Kidney (tissue), 14 donors: Measurements from ENCODE around the gene RNF121. TPM values are rescaled to one million over a fixed set of nuclear protein-coding genes. Genes with fewer than 3 reads are reported as not detected.

Experiments used
- DNase-seq, 5 donors: peaks; one replicate each; pipeline ENCODE4 v3.0.0-alpha.2; 2013 to 2020
- FAIRE-seq: peaks from 2 replicates; lab custom pipeline; 2012; peaks lifted over from hg19 to GRCh38; lab: Jason Lieb, UNC
- H3K27ac ChIP-seq, 2 donors: one replicate each; pipeline ENCODE4 v1.7.0; 2013; ENCODE audit warnings: low read depth in 2 of 2, low read length in 2 of 2, inconsistent platforms in 1 of 2
- H3K27me3 ChIP-seq: one replicate; pipeline ENCODE4 v1.7.1; 2013; ENCODE audit warnings: low read length, inconsistent platforms; ENCODE audit not compliant: control insufficient read depth, insufficient read depth
- H3K36me3 ChIP-seq, 3 donors: one replicate each; pipeline versions ENCODE4 v1.7.0 to v1.7.1; 2013; ENCODE audit warnings: low read length in 3 of 3, control low read depth in 1 of 3, inconsistent platforms in 1 of 3; ENCODE audit not compliant: insufficient read depth in 3 of 3, control insufficient read depth in 2 of 3
- H3K4me1 ChIP-seq, 3 donors: one replicate each; pipeline versions ENCODE4 v1.7.0 to v1.7.1; 2013; ENCODE audit warnings: low read length in 3 of 3, inconsistent platforms in 1 of 3, low read depth in 1 of 3; ENCODE audit not compliant: control insufficient read depth in 2 of 3, insufficient read depth in 2 of 3
- H3K4me3 ChIP-seq, 3 donors: one replicate each; pipeline versions ENCODE4 v1.7.0 to v1.8.1; 2013; ENCODE audit warnings: low read length in 3 of 3, control low read depth in 1 of 3, inconsistent platforms in 1 of 3
- H3K9ac ChIP-seq, 3 donors: one replicate each; pipeline versions ENCODE4 v1.7.0 to v1.7.1; 2013; ENCODE audit warnings: low read length in 3 of 3, control low read depth in 1 of 3, inconsistent platforms in 1 of 3
- H3K9me3 ChIP-seq, 3 donors: one replicate each; pipeline versions ENCODE4 v1.7.0 to v1.7.1; 2013; ENCODE audit warnings: low read length in 3 of 3, control low read depth in 1 of 3, inconsistent platforms in 1 of 3; ENCODE audit not compliant: control insufficient read depth in 2 of 3, insufficient read depth in 1 of 3
- CTCF ChIP-seq: IDR thresholded peaks from 3 replicates; pipeline ENCODE4 v1.5.1; 2012; ENCODE audit warnings: mild to moderate bottlenecking, moderate library complexity, borderline replicate concordance; ENCODE audit not compliant: insufficient read depth; ENCODE audit errors: extremely low read depth
- intact Hi-C: fragments of 100-400 bp; cut with DNase I; formaldehyde crosslinking; loops from one replicate; pipeline ENCODE4 v1.11.1; 2022
- polyA plus RNA-seq: library from polyadenylated mRNA; stranded (reverse); fragments of 350-450 nt; fragmentation: Illumina TruSeq; extraction: RNeasy Lipid Tissue Mini Kit (QIAGEN cat#74804); gene quantifications from one replicate; pipeline ENCODE4 v1.2.3, GENCODE V29; 2014; ENCODE audit warnings: low read depth, low replicate concordance; ENCODE audit not compliant: insufficient read depth
- total RNA-seq: library from RNA; stranded (reverse); fragmentation: NEBNext Ultra II Directional; extraction: Animal tissue kit (Norgen Biotek cat#: 25700); gene quantifications from one replicate; pipeline ENCODE4 v1.2.1, GENCODE V29; 2021
- donor health status: control.
- donor health status: control.
- donor health status: control.
- donor health status: control.
- donor health status: control.
- donor health status: DM: yes; HTN: yes; CAD: no.
- donor health status: Normal renal cell carcinoma (clear cell type).

Gene RNF121
- total and polyA plus RNA-seq, 2 donors from 2014 or later, result 37.1 to 59.4 TPM

GRCh38 chr11:71935338-71935925 lies 6.6 kb downstream of the RNF121 start:
- no peak for TF ChIP-seq CTCF
- Histone ChIP-seq H3K9ac (no peak overlapping the region), H3K27me3 (no peaks in the 10 kb centered on the region), H3K27ac (no peak overlapping the region), H3K36me3 (no peaks in the 10 kb centered on the region), H3K4me1 (peaks cover 0 to 36% (median 19%) of the 10 kb centered on the region in 3 donors), H3K4me3 (no peak overlapping the region), H3K9me3 (no peaks in the 10 kb centered on the region)
- no peak for FAIRE-seq
- intact Hi-C loops, result no loop called here
- DNase-seq, result no peak

GRCh38 chr11:71936825-71937224 lies 8.0 kb downstream of the RNF121 start:
- no peak for DNase-seq
- H3K4me3 ChIP-seq, result no peak overlapping the region
- no peak overlapping the region for H3K27ac ChIP-seq
- no peak for TF ChIP-seq CTCF
- intact Hi-C loops, result no loop called here
- FAIRE-seq, result no peak
- no peaks in the 10 kb centered on the region for H3K36me3 ChIP-seq
- no peaks in the 10 kb centered on the region for H3K9me3 ChIP-seq
- no peaks in the 10 kb centered on the region for H3K27me3 ChIP-seq
- H3K9ac ChIP-seq, result no peak overlapping the region
- peaks cover 0 to 29% (median 18%) of the 10 kb centered on the region in 3 donors for H3K4me1 ChIP-seq

GRCh38 chr11:71937826-71938225 lies 9.0 kb downstream of the RNF121 start:
- Histone ChIP-seq H3K27ac (no peak overlapping the region), H3K36me3 (no peaks in the 10 kb centered on the region), H3K27me3 (no peaks in the 10 kb centered on the region), H3K9me3 (no peaks in the 10 kb centered on the region), H3K4me3 (no peak overlapping the region), H3K4me1 (peaks cover 0 to 20% (median 17%) of the 10 kb centered on the region in 3 donors), H3K9ac (no peak overlapping the region)
- no peak for TF ChIP-seq CTCF
- DNase-seq (no peak), FAIRE-seq (no peak)
- intact Hi-C loops, result no loop called here
